HepG2 (cell line): ENCODE measurements around the gene MAJIN. TPM values are rescaled to one million over a fixed set of nuclear protein-coding genes. Genes with fewer than 3 reads are reported as not detected.

Experiments used
- ARNT2 ChIP-seq: sonication (generic); formaldehyde crosslinking; IDR thresholded peaks from 2 replicates; pipeline ENCODE4 v1.8.0; 2022; ENCODE audit warnings: mild to moderate bottlenecking, low read depth, missing genetic modification reagents, moderate library complexity
- GPBP1L1 ChIP-seq: sonication (generic); formaldehyde crosslinking; IDR thresholded peaks from 2 replicates; pipeline ENCODE4 v1.5.0; 2020; ENCODE audit warnings: mild to moderate bottlenecking, missing genetic modification reagents
- IRF1 ChIP-seq: sonication (generic); formaldehyde crosslinking; IDR thresholded peaks from 2 replicates; pipeline ENCODE4 v1.4.0; 2020; ENCODE audit warnings: low read depth, mild to moderate bottlenecking, missing genetic modification reagents
- KLF15 ChIP-seq: sonication (generic); formaldehyde crosslinking; IDR thresholded peaks from 2 replicates; pipeline ENCODE4 v1.8.1; 2023; ENCODE audit warnings: borderline replicate concordance, mild to moderate bottlenecking, inconsistent platforms, missing genetic modification reagents, mixed read lengths
- LRRFIP1 ChIP-seq: sonication (generic); formaldehyde crosslinking; conservative IDR thresholded peaks from 2 replicates; pipeline ENCODE4 v1.4.0; 2020; ENCODE audit warnings: missing genetic modification reagents
- MIXL1 ChIP-seq: IDR thresholded peaks from 2 replicates; pipeline ENCODE4 v1.6.1; 2016
- NFE2L1 ChIP-seq: sonication (generic); formaldehyde crosslinking; IDR thresholded peaks from 2 replicates; pipeline ENCODE4 v1.4.0; 2020; ENCODE audit warnings: missing genetic modification reagents, mild to moderate bottlenecking, borderline replicate concordance
- PRDM4 ChIP-seq: sonication (generic); formaldehyde crosslinking; IDR thresholded peaks from 2 replicates; pipeline ENCODE4 v1.9.0; 2021; ENCODE audit warnings: missing genetic modification reagents, borderline replicate concordance
- SMC3 ChIP-seq: IDR thresholded peaks from 2 replicates; pipeline ENCODE4 v1.6.1; 2011; ENCODE audit warnings: low read length, improper control_type of control experiment
- SP140L ChIP-seq: sonication (generic); formaldehyde crosslinking; IDR thresholded peaks from 2 replicates; pipeline ENCODE4 v1.4.0; 2020; ENCODE audit warnings: missing genetic modification reagents, borderline replicate concordance
- ZBTB37 ChIP-seq: sonication (generic); formaldehyde crosslinking; IDR thresholded peaks from 2 replicates; pipeline ENCODE4 v1.4.0; 2020; ENCODE audit warnings: mild to moderate bottlenecking, missing genetic modification reagents
- ZBTB46 ChIP-seq: sonication (generic); formaldehyde crosslinking; IDR thresholded peaks from 2 replicates; pipeline ENCODE4 v1.4.0; 2020; ENCODE audit warnings: mild to moderate bottlenecking, missing genetic modification reagents, borderline replicate concordance
- ZNF3 ChIP-seq: IDR thresholded peaks from 2 replicates; pipeline ENCODE4 v1.7.0; 2017; ENCODE audit warnings: inconsistent platforms
- ZNF30 ChIP-seq: sonication (generic); formaldehyde crosslinking; IDR thresholded peaks from 2 replicates; pipeline ENCODE4 v1.5.0; 2020; ENCODE audit warnings: mild to moderate bottlenecking, missing genetic modification reagents
- ZNF780A ChIP-seq: sonication (generic); formaldehyde crosslinking; IDR thresholded peaks from 2 replicates; pipeline ENCODE4 v1.8.0; 2022; ENCODE audit warnings: mild to moderate bottlenecking, missing genetic modification reagents, moderate library complexity
- ZSCAN21 ChIP-seq: sonication (generic); formaldehyde crosslinking; IDR thresholded peaks from 2 replicates; pipeline ENCODE4 v1.8.0; 2022; ENCODE audit warnings: mild to moderate bottlenecking, missing genetic modification reagents, moderate library complexity, borderline replicate concordance
- polyA plus RNA-seq, 8 experiments: library from polyadenylated mRNA; depleted of rRNA in 3 of 8; stranded (reverse) in 7 of 8; unstranded in 1 of 8; fragments of >200 nt; fragmentation: Illumina TruSeq in 4 of 8; extraction: Trizol in 4 of 8; gene quantifications; 2 replicates each; pipeline versions ENCODE4 v1.2.1 to v1.2.3, GENCODE V29; 2011 to 2016; ENCODE audit warnings: low read depth in 4 of 8, missing spikeins in 1 of 8, mixed read lengths in 1 of 8; ENCODE audit not compliant: insufficient read depth in 1 of 8
- total RNA-seq, 5 experiments: library from RNA; depleted of rRNA; stranded (reverse); fragments of >200 nt; fragmentation: Illumina TruSeq; extraction: Trizol; gene quantifications; 2 replicates each; pipeline ENCODE4 v1.2.3, GENCODE V29; 2016; ENCODE audit warnings: low read depth in 1 of 5

Gene MAJIN
- total and polyA plus RNA-seq, 2 of the 13 experiments (the other 11 are each of a cell fraction or from before 2014, with no cell fraction given), result not detected

GRCh38 chr11:65013130-65013887 lies 41.4 kb upstream of the MAJIN start (continued):
- no peak for TF ChIP-seq PRDM4 (CRISPR knock-in tag)
- TF ChIP-seq NFE2L1 (CRISPR knock-in tag), result no peak
- no peak for TF ChIP-seq MIXL1 (CRISPR knock-in tag)
- TF ChIP-seq ZNF780A (CRISPR knock-in tag), result no peak
- no peak for TF ChIP-seq IRF1 (CRISPR knock-in tag)
- no peak for TF ChIP-seq LRRFIP1
- TF ChIP-seq ARNT2 (CRISPR knock-in tag), result no peak
- no peak for TF ChIP-seq ZBTB46 (CRISPR knock-in tag)
- no peak for TF ChIP-seq SMC3
- TF ChIP-seq GPBP1L1 (CRISPR knock-in tag), result no peak
- peak; percentile 92 for TF ChIP-seq ZSCAN21 (CRISPR knock-in tag)
- no peak for TF ChIP-seq ZBTB37
- TF ChIP-seq ZNF3, result no peak
- no peak for TF ChIP-seq SP140L (CRISPR knock-in tag)
- TF ChIP-seq KLF15 (CRISPR knock-in tag), result no peak
- 0 out of 2 replicates have a peak, but pooled peaks have one; percentile 19 for TF ChIP-seq ZNF30 (CRISPR knock-in tag)
